IMR-90 (cell line): ENCODE measurements around the gene FRMD6. TPM values are rescaled to one million over a fixed set of nuclear protein-coding genes. Genes with fewer than 3 reads are reported as not detected.
A peak's percentile ranks its signal among the peaks of the same experiment; 100 is the strongest.

Experiments
- ATAC-seq: fragments of 200-7000 bp; cut with Tn5 transposase; 2 replicates; pipeline ENCODE4 v1.9.1; 2020; ENCODE audit warnings: low read depth, mild to moderate bottlenecking, moderate library complexity
- BruUV-seq: library from RNA; stranded (reverse); fragments of 400-500 nt; replicated peaks from 2 replicates; lab custom pipeline; 2021; lab: Mats Ljungman, UMichigan
- CTCF ChIA-PET: fragments of 300-600 bp; formaldehyde crosslinking; extraction: SDS; loops from one replicate; lab custom pipeline; 2021; ENCODE audit warnings: antibody characterized with exemption; lab: Yijun Ruan, JAX
- POLR2A ChIA-PET: fragments of 300-600 bp; sonication (Branson Sonifier 250); formaldehyde crosslinking; loops from one replicate; lab custom pipeline; 2022; ENCODE audit warnings: antibody characterized with exemption; ENCODE audit not compliant: unreplicated experiment; lab: Charles Lee
- DNase-seq: peaks from one replicate; pipeline ENCODE4 v3.0.0; 2013
- H2AFZ ChIP-seq: replicated peaks from 2 replicates; pipeline ENCODE3; 2013; ENCODE audit warnings: low read length, mild to moderate bottlenecking; ENCODE audit not compliant: poor library complexity
- H2AK5ac ChIP-seq: 2 replicates; pipeline ENCODE4 v1.6.1; 2013; ENCODE audit warnings: low read depth, low read length, inconsistent platforms
- H2AK9ac ChIP-seq: replicated peaks from 2 replicates; pipeline ENCODE3; 2013; ENCODE audit warnings: mild to moderate bottlenecking, low read depth, low read length, moderate library complexity; ENCODE audit not compliant: poor library complexity
- H2BK120ac ChIP-seq: 2 replicates; pipeline ENCODE4 v1.6.1; 2013; ENCODE audit warnings: low read depth, low read length, inconsistent platforms
- H2BK15ac ChIP-seq: 3 replicates; pipeline ENCODE4 v1.6.1; 2013; ENCODE audit warnings: low read depth, low read length, inconsistent platforms
- H2BK20ac ChIP-seq: 2 replicates; pipeline ENCODE4 v1.6.1; 2013; ENCODE audit warnings: low read depth, mild to moderate bottlenecking, inconsistent platforms, low read length, moderate library complexity
- H2BK5ac ChIP-seq: 2 replicates; pipeline ENCODE4 v1.6.1; 2013; ENCODE audit warnings: mild to moderate bottlenecking, low read depth, low read length, inconsistent platforms; ENCODE audit not compliant: poor library complexity, severe bottlenecking
- H3K14ac ChIP-seq: replicated peaks from 2 replicates; pipeline ENCODE4 v1.6.1; 2013; ENCODE audit warnings: low read depth, low read length, inconsistent platforms
- H3K18ac ChIP-seq: 2 replicates; pipeline ENCODE4 v1.6.1; 2013; ENCODE audit warnings: low read depth, low read length, control low read depth
- H3K23ac ChIP-seq: 2 replicates; pipeline ENCODE4 v1.6.1; 2013; ENCODE audit warnings: low read depth, low read length, inconsistent platforms
- H3K27ac ChIP-seq: 2 replicates; pipeline ENCODE4 v1.5.1; 2013; ENCODE audit warnings: mild to moderate bottlenecking, control low read depth, low read length; ENCODE audit not compliant: insufficient read depth
- H3K27me3 ChIP-seq: 2 replicates; pipeline ENCODE4 v1.6.1; 2013; ENCODE audit warnings: low read length; ENCODE audit not compliant: control insufficient read depth, insufficient read depth
- H3K36me3 ChIP-seq: 2 replicates; pipeline ENCODE4 v1.6.1; 2013; ENCODE audit warnings: low read length, mixed read lengths; ENCODE audit not compliant: control insufficient read depth, insufficient read depth
- H3K4ac ChIP-seq: 2 replicates; pipeline ENCODE4 v1.6.1; 2013; ENCODE audit warnings: low read depth, low read length, inconsistent platforms
- H3K4me1 ChIP-seq: 2 replicates; pipeline ENCODE4 v1.6.1; 2013; ENCODE audit warnings: low read length, mixed read lengths; ENCODE audit not compliant: control insufficient read depth, insufficient read depth
- H3K4me2 ChIP-seq: 2 replicates; pipeline ENCODE4 v1.6.1; 2013; ENCODE audit warnings: low read depth, mild to moderate bottlenecking, control low read depth, low read length, moderate library complexity
- H3K4me3 ChIP-seq: 2 replicates; pipeline ENCODE4 v1.5.1; 2013; ENCODE audit warnings: low read depth, mild to moderate bottlenecking, control low read depth, low read length, moderate library complexity; ENCODE audit not compliant: insufficient read depth
- H3K56ac ChIP-seq: 2 replicates; pipeline ENCODE4 v1.6.1; 2013; ENCODE audit warnings: low read length, inconsistent platforms; ENCODE audit not compliant: insufficient read depth; ENCODE audit errors: extremely low read depth
- H3K79me1 ChIP-seq, 2 experiments: 2 replicates each; pipeline ENCODE4 v1.6.1; 2013; ENCODE audit warnings: low read length in 2 of 2, inconsistent platforms in 1 of 2, low read depth in 1 of 2
- H3K9ac ChIP-seq: 2 replicates; pipeline ENCODE4 v1.6.1; 2013; ENCODE audit warnings: low read depth, low read length, control low read depth
- H3K9me1 ChIP-seq: 2 replicates; pipeline ENCODE4 v1.6.1; 2013; ENCODE audit warnings: low read length, inconsistent platforms; ENCODE audit not compliant: insufficient read depth
- H3K9me3 ChIP-seq: 2 replicates; pipeline ENCODE4 v1.6.1; 2013; ENCODE audit warnings: low read length; ENCODE audit not compliant: control insufficient read depth, insufficient read depth
- H4K20me1 ChIP-seq: 2 replicates; pipeline ENCODE4 v1.6.1; 2013; ENCODE audit warnings: low read length, inconsistent platforms; ENCODE audit not compliant: insufficient read depth
- H4K5ac ChIP-seq: 2 replicates; pipeline ENCODE4 v1.6.1; 2013; ENCODE audit warnings: mild to moderate bottlenecking, low read depth, low read length, control low read depth
- H4K8ac ChIP-seq, 2 experiments: 2 replicates each; pipeline ENCODE4 v1.6.1; 2013; ENCODE audit warnings: low read depth in 2 of 2, low read length in 2 of 2, control low read depth in 1 of 2, inconsistent platforms in 1 of 2
- H4K91ac ChIP-seq: 2 replicates; pipeline ENCODE4 v1.6.1; 2013; ENCODE audit warnings: low read depth, low read length, inconsistent platforms; ENCODE audit not compliant: insufficient read depth
- CEBPB ChIP-seq: IDR thresholded peaks from 2 replicates; pipeline ENCODE4 v1.6.1; 2012; ENCODE audit warnings: low read depth, low read length, improper control_type of control experiment
- CTCF ChIP-seq: conservative IDR thresholded peaks from 2 replicates; pipeline ENCODE4 v1.5.1; 2012; ENCODE audit warnings: mild to moderate bottlenecking, low read depth, low read length, improper control_type of control experiment
- MAZ ChIP-seq: IDR thresholded peaks from 2 replicates; pipeline ENCODE4 v1.6.1; 2012; ENCODE audit warnings: low read depth, mild to moderate bottlenecking, low read length, improper control_type of control experiment, moderate library complexity, borderline replicate concordance
- WGBS, 2 experiments: methylation state at CpG; one replicate each; pipeline versions ENCODE4 v1.1.5 to v1.1.7; 2013; ENCODE audit warnings: missing lambda C conversion rate in 2 of 2; ENCODE audit not compliant: insufficient read length in 1 of 2; ENCODE audit errors: extremely low coverage in 2 of 2; 5-methylcytosine and 5-hydroxymethylcytosine counted together
- dilution Hi-C: fragments of 300-500 bp; cut with HindIII; formaldehyde crosslinking; loops from one replicate; pipeline ENCODE4 v1.14.3; 2018; ENCODE audit warnings: low sequenced_read_pairs; ENCODE audit not compliant: unreplicated experiment
- in situ Hi-C: fragments of 300-500 bp; cut with MboI; formaldehyde crosslinking; loops from 3 replicates; pipeline ENCODE4 v1.14.3; 2019; ENCODE audit warnings: low sequenced_read_pairs, inconsistent platforms, mixed read lengths
- intact Hi-C: fragments of 100-400 bp; cut with micrococcal nuclease; formaldehyde crosslinking; loops from 2 replicates; pipeline ENCODE4 v1.10.0; 2022
- polyA plus RNA-seq, 3 experiments: library from polyadenylated mRNA; depleted of rRNA; stranded (reverse); fragments of >200 nt; gene quantifications; 2 replicates each; pipeline ENCODE4 v1.2.3, GENCODE V29; 2012; ENCODE audit warnings: low replicate concordance in 1 of 3
- total RNA-seq: library from RNA; depleted of rRNA; stranded (reverse); fragments of >200 nt; gene quantifications from 2 replicates; pipeline ENCODE4 v1.2.3, GENCODE V29; 2012

The FRMD6 gene
- total and polyA plus RNA-seq, 2 of the 4 experiments (the other 2 are of a cell fraction) = 243 to 682 TPM

GRCh38 chr14:51603495-51603894 lies 48.2 kb upstream of the FRMD6 start:
- peaks cover 15% of the 10 kb centered on the region for H3K4me1 ChIP-seq
- peak overlapping the region; percentile 51; the same call in 1 of the 2 replicates for H4K5ac ChIP-seq
- H3K9ac ChIP-seq = no peak overlapping the region
- peak overlapping the region; percentile 94 for H3K4ac ChIP-seq
- no peak overlapping the region; the same call in 1 of the 2 replicates for H3K14ac ChIP-seq
- no peak for ATAC-seq
- no peaks in the 10 kb centered on the region for H4K20me1 ChIP-seq
- no TSS peak for BruUV-seq
- H3K79me1 ChIP-seq = peaks cover 8 to 38% of the 10 kb centered on the region in 2 experiments
- peak overlapping the region; percentile 57 to 61; a peak in 2 of 4 replicates for H4K8ac ChIP-seq
- peaks cover 6% of the 10 kb centered on the region for H3K9me1 ChIP-seq
- TF ChIP-seq CEBPB (peak; percentile 27; the same call in 1 of the 2 replicates), CTCF (no peak), MAZ (no peak)
- CTCF ChIA-PET = interaction anchor here (0.6 kb wide), 1 partner anchor 53 kb away, joined by 3 read pairs; no protein-coding TSS in a partner anchor
- no peak overlapping the region for H2AK9ac ChIP-seq
- dilution Hi-C loops (no loop called here), in situ Hi-C loops (no loop called here), intact Hi-C loops (no loop called here)
- H3K9me3 ChIP-seq = no peaks in the 10 kb centered on the region
- H3K4me2 ChIP-seq = no peak overlapping the region
- peak overlapping the region; percentile 38; the same call in 1 of the 2 replicates for H2AK5ac ChIP-seq
- H3K27me3 ChIP-seq = no peaks in the 10 kb centered on the region
- no peak overlapping the region for H2AFZ ChIP-seq
- no peak overlapping the region; the same call in 1 of the 3 replicates for H2BK15ac ChIP-seq
- peak overlapping the region; percentile 97 for H2BK20ac ChIP-seq
- peak overlapping the region; percentile 99 for H2BK5ac ChIP-seq
- no peak overlapping the region for H3K56ac ChIP-seq
- DNase-seq = no peak
- H3K27ac ChIP-seq = peak overlapping the region; percentile 81; the same call in 1 of the 2 replicates
- H4K91ac ChIP-seq = peak overlapping the region; percentile 64; the same call in 1 of the 2 replicates
- no CpG with 5 or more reads among the region's 3 CpGs for WGBS, 2 experiments
- H3K4me3 ChIP-seq = no peak overlapping the region
- peak overlapping the region; percentile 91 for H3K18ac ChIP-seq
- H3K23ac ChIP-seq = no peak overlapping the region
- no peaks in the 10 kb centered on the region for H3K36me3 ChIP-seq
- peak overlapping the region; percentile 97 for H2BK120ac ChIP-seq
- POLR2A ChIA-PET = no interaction called here
